IMR-90 (cell line): ENCODE measurements around the gene AOPEP. TPM values are rescaled to one million over a fixed set of nuclear protein-coding genes. Genes with fewer than 3 reads are reported as not detected.

Experiments
- ATAC-seq: fragments of 200-7000 bp; cut with Tn5 transposase; 2 replicates; pipeline ENCODE4 v1.9.1; 2020; ENCODE audit warnings: low read depth, mild to moderate bottlenecking, moderate library complexity
- BruUV-seq: library from RNA; stranded (reverse); fragments of 400-500 nt; replicated peaks from 2 replicates; lab custom pipeline; 2021; lab: Mats Ljungman, UMichigan
- CTCF ChIA-PET: fragments of 300-600 bp; formaldehyde crosslinking; extraction: SDS; loops from one replicate; lab custom pipeline; 2021; ENCODE audit warnings: antibody characterized with exemption; lab: Yijun Ruan, JAX
- POLR2A ChIA-PET: fragments of 300-600 bp; sonication (Branson Sonifier 250); formaldehyde crosslinking; loops from one replicate; lab custom pipeline; 2022; ENCODE audit warnings: antibody characterized with exemption; ENCODE audit not compliant: unreplicated experiment; lab: Charles Lee
- DNase-seq: peaks from one replicate; pipeline ENCODE4 v3.0.0; 2013
- H2AFZ ChIP-seq: replicated peaks from 2 replicates; pipeline ENCODE3; 2013; ENCODE audit warnings: low read length, mild to moderate bottlenecking; ENCODE audit not compliant: poor library complexity
- H2AK5ac ChIP-seq: 2 replicates; pipeline ENCODE4 v1.6.1; 2013; ENCODE audit warnings: low read depth, low read length, inconsistent platforms
- H2AK9ac ChIP-seq: replicated peaks from 2 replicates; pipeline ENCODE3; 2013; ENCODE audit warnings: mild to moderate bottlenecking, low read depth, low read length, moderate library complexity; ENCODE audit not compliant: poor library complexity
- H2BK120ac ChIP-seq: 2 replicates; pipeline ENCODE4 v1.6.1; 2013; ENCODE audit warnings: low read depth, low read length, inconsistent platforms
- H2BK15ac ChIP-seq: 3 replicates; pipeline ENCODE4 v1.6.1; 2013; ENCODE audit warnings: low read depth, low read length, inconsistent platforms
- H2BK20ac ChIP-seq: 2 replicates; pipeline ENCODE4 v1.6.1; 2013; ENCODE audit warnings: low read depth, mild to moderate bottlenecking, inconsistent platforms, low read length, moderate library complexity
- H2BK5ac ChIP-seq: 2 replicates; pipeline ENCODE4 v1.6.1; 2013; ENCODE audit warnings: mild to moderate bottlenecking, low read depth, low read length, inconsistent platforms; ENCODE audit not compliant: poor library complexity, severe bottlenecking
- H3K14ac ChIP-seq: replicated peaks from 2 replicates; pipeline ENCODE4 v1.6.1; 2013; ENCODE audit warnings: low read depth, low read length, inconsistent platforms
- H3K18ac ChIP-seq: 2 replicates; pipeline ENCODE4 v1.6.1; 2013; ENCODE audit warnings: low read depth, low read length, control low read depth
- H3K23ac ChIP-seq: 2 replicates; pipeline ENCODE4 v1.6.1; 2013; ENCODE audit warnings: low read depth, low read length, inconsistent platforms
- H3K27ac ChIP-seq: 2 replicates; pipeline ENCODE4 v1.5.1; 2013; ENCODE audit warnings: mild to moderate bottlenecking, control low read depth, low read length; ENCODE audit not compliant: insufficient read depth
- H3K27me3 ChIP-seq: 2 replicates; pipeline ENCODE4 v1.6.1; 2013; ENCODE audit warnings: low read length; ENCODE audit not compliant: control insufficient read depth, insufficient read depth
- H3K36me3 ChIP-seq: 2 replicates; pipeline ENCODE4 v1.6.1; 2013; ENCODE audit warnings: low read length, mixed read lengths; ENCODE audit not compliant: control insufficient read depth, insufficient read depth
- H3K4ac ChIP-seq: 2 replicates; pipeline ENCODE4 v1.6.1; 2013; ENCODE audit warnings: low read depth, low read length, inconsistent platforms
- H3K4me1 ChIP-seq: 2 replicates; pipeline ENCODE4 v1.6.1; 2013; ENCODE audit warnings: low read length, mixed read lengths; ENCODE audit not compliant: control insufficient read depth, insufficient read depth
- H3K4me2 ChIP-seq: 2 replicates; pipeline ENCODE4 v1.6.1; 2013; ENCODE audit warnings: low read depth, mild to moderate bottlenecking, control low read depth, low read length, moderate library complexity
- H3K4me3 ChIP-seq: 2 replicates; pipeline ENCODE4 v1.5.1; 2013; ENCODE audit warnings: low read depth, mild to moderate bottlenecking, control low read depth, low read length, moderate library complexity; ENCODE audit not compliant: insufficient read depth
- H3K56ac ChIP-seq: 2 replicates; pipeline ENCODE4 v1.6.1; 2013; ENCODE audit warnings: low read length, inconsistent platforms; ENCODE audit not compliant: insufficient read depth; ENCODE audit errors: extremely low read depth
- H3K79me1 ChIP-seq, 2 experiments: 2 replicates each; pipeline ENCODE4 v1.6.1; 2013; ENCODE audit warnings: low read length in 2 of 2, inconsistent platforms in 1 of 2, low read depth in 1 of 2
- H3K9ac ChIP-seq: 2 replicates; pipeline ENCODE4 v1.6.1; 2013; ENCODE audit warnings: low read depth, low read length, control low read depth
- H3K9me1 ChIP-seq: 2 replicates; pipeline ENCODE4 v1.6.1; 2013; ENCODE audit warnings: low read length, inconsistent platforms; ENCODE audit not compliant: insufficient read depth
- H3K9me3 ChIP-seq: 2 replicates; pipeline ENCODE4 v1.6.1; 2013; ENCODE audit warnings: low read length; ENCODE audit not compliant: control insufficient read depth, insufficient read depth
- H4K20me1 ChIP-seq: 2 replicates; pipeline ENCODE4 v1.6.1; 2013; ENCODE audit warnings: low read length, inconsistent platforms; ENCODE audit not compliant: insufficient read depth
- H4K5ac ChIP-seq: 2 replicates; pipeline ENCODE4 v1.6.1; 2013; ENCODE audit warnings: mild to moderate bottlenecking, low read depth, low read length, control low read depth
- H4K8ac ChIP-seq, 2 experiments: 2 replicates each; pipeline ENCODE4 v1.6.1; 2013; ENCODE audit warnings: low read depth in 2 of 2, low read length in 2 of 2, control low read depth in 1 of 2, inconsistent platforms in 1 of 2
- H4K91ac ChIP-seq: 2 replicates; pipeline ENCODE4 v1.6.1; 2013; ENCODE audit warnings: low read depth, low read length, inconsistent platforms; ENCODE audit not compliant: insufficient read depth
- BHLHE40 ChIP-seq: fragments of 150-350 bp; IDR thresholded peaks from 2 replicates; pipeline ENCODE4 v1.6.1; 2016; ENCODE audit warnings: mild to moderate bottlenecking, low read depth, low read length
- CEBPB ChIP-seq: IDR thresholded peaks from 2 replicates; pipeline ENCODE4 v1.6.1; 2012; ENCODE audit warnings: low read depth, low read length, improper control_type of control experiment
- CHD1 ChIP-seq: IDR thresholded peaks from 2 replicates; pipeline ENCODE4 v1.6.1; 2012; ENCODE audit warnings: low read depth, low read length, improper control_type of control experiment
- ELK1 ChIP-seq: fragments of 150-350 bp; IDR thresholded peaks from 2 replicates; pipeline ENCODE4 v1.6.1; 2016; ENCODE audit warnings: low read depth, mild to moderate bottlenecking, low read length, moderate library complexity, borderline replicate concordance
- FOS ChIP-seq: fragments of 150-350 bp; IDR thresholded peaks from 2 replicates; pipeline ENCODE4 v1.6.1; 2016; ENCODE audit warnings: low read depth, low read length
- NFE2L2 ChIP-seq: fragments of 150-350 bp; IDR thresholded peaks from 2 replicates; pipeline ENCODE4 v1.6.1; 2016; ENCODE audit warnings: low read depth, mild to moderate bottlenecking, low read length
- POLR2A ChIP-seq: IDR thresholded peaks from 2 replicates; pipeline ENCODE4 v1.6.1; 2012; ENCODE audit warnings: mild to moderate bottlenecking, low read depth, low read length
- RAD21 ChIP-seq: IDR thresholded peaks from 2 replicates; pipeline ENCODE4 v1.6.1; 2012; ENCODE audit warnings: low read length, improper control_type of control experiment
- RCOR1 ChIP-seq: IDR thresholded peaks from 2 replicates; pipeline ENCODE4 v1.6.1; 2012; ENCODE audit warnings: mild to moderate bottlenecking, low read length, improper control_type of control experiment; ENCODE audit not compliant: insufficient replicate concordance
- RFX5 ChIP-seq: IDR thresholded peaks from 2 replicates; pipeline ENCODE4 v1.8.0; 2012; ENCODE audit warnings: low read depth, mild to moderate bottlenecking, low read length, moderate library complexity
- SMC3 ChIP-seq: fragments of 150-350 bp; IDR thresholded peaks from 2 replicates; pipeline ENCODE4 v1.6.1; 2016; ENCODE audit warnings: low read depth, mild to moderate bottlenecking, antibody characterized with exemption, low read length, moderate library complexity
- USF2 ChIP-seq: fragments of 150-350 bp; IDR thresholded peaks from 2 replicates; pipeline ENCODE4 v1.6.1; 2017; ENCODE audit warnings: mild to moderate bottlenecking, antibody characterized with exemption, low read length, low read depth
- WGBS, 2 experiments: methylation state at CpG; one replicate each; pipeline versions ENCODE4 v1.1.5 to v1.1.7; 2013; ENCODE audit warnings: missing lambda C conversion rate in 2 of 2; ENCODE audit not compliant: insufficient read length in 1 of 2; ENCODE audit errors: extremely low coverage in 2 of 2; 5-methylcytosine and 5-hydroxymethylcytosine counted together
- dilution Hi-C: fragments of 300-500 bp; cut with HindIII; formaldehyde crosslinking; loops from one replicate; pipeline ENCODE4 v1.14.3; 2018; ENCODE audit warnings: low sequenced_read_pairs; ENCODE audit not compliant: unreplicated experiment
- in situ Hi-C: fragments of 300-500 bp; cut with MboI; formaldehyde crosslinking; loops from 3 replicates; pipeline ENCODE4 v1.14.3; 2019; ENCODE audit warnings: low sequenced_read_pairs, inconsistent platforms, mixed read lengths
- intact Hi-C: fragments of 100-400 bp; cut with micrococcal nuclease; formaldehyde crosslinking; loops from 2 replicates; pipeline ENCODE4 v1.10.0; 2022
- polyA plus RNA-seq, 3 experiments: library from polyadenylated mRNA; depleted of rRNA; stranded (reverse); fragments of >200 nt; gene quantifications; 2 replicates each; pipeline ENCODE4 v1.2.3, GENCODE V29; 2012; ENCODE audit warnings: low replicate concordance in 1 of 3
- total RNA-seq: library from RNA; depleted of rRNA; stranded (reverse); fragments of >200 nt; gene quantifications from 2 replicates; pipeline ENCODE4 v1.2.3, GENCODE V29; 2012

AOPEP gene
- total and polyA plus RNA-seq, 2 of the 4 experiments (the other 2 are of a cell fraction), result 34.9 to 38.7 TPM

DNA sequence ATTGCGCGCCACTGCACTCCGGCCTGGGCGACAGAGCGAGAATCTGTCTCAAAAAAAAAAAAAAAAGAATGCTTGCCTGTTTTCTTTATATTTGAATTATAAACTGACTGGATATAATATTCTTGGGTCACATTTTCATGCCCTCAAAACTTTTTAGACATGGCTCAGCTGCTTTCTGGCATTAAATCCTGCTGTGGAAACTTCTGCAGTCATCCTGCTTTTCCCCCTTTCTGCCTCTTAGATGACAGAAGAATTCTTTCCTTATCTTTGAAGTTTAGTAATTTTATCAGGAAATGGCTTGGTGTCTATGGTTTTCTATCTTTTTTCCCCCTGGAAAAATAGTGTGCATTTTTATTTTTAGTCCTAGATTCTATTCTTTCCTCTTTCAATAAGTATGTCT lies 234.5 kb downstream of the AOPEP start:
- TF ChIP-seq POLR2A (no peak), RCOR1 (no peak), CEBPB (no peak), NFE2L2 (no peak), FOS (no peak), CHD1 (no peak), BHLHE40 (no peak), SMC3 (no peak), USF2 (no peak), RAD21 (no peak), RFX5 (no peak), ELK1 (no peak)
- intact Hi-C loops, result no loop called here
- Histone ChIP-seq H3K4me2 (no peak overlapping the region), H4K8ac (no peak overlapping the region), H3K9ac (no peak overlapping the region), H4K5ac (no peak overlapping the region), H3K23ac (no peak overlapping the region), H3K4me3 (no peak overlapping the region), H2AK5ac (no peak overlapping the region), H4K20me1 (no peaks in the 10 kb centered on the region), H3K27me3 (no peaks in the 10 kb centered on the region), H2BK20ac (no peak overlapping the region), H3K4me1 (peaks cover 4% of the 10 kb centered on the region; the same call in 1 of the 2 replicates), H3K4ac (no peak overlapping the region), H2AFZ (no peak overlapping the region), H3K9me1 (no peaks in the 10 kb centered on the region), H3K79me1 (no peaks in the 10 kb centered on the region), H3K36me3 (no peaks in the 10 kb centered on the region), H2BK15ac (no peak overlapping the region), H2BK5ac (no peak overlapping the region), H3K9me3 (no peaks in the 10 kb centered on the region), H4K91ac (no peak overlapping the region), H2BK120ac (no peak overlapping the region), H3K56ac (no peak overlapping the region), H3K14ac (no peak overlapping the region), H3K27ac (no peak overlapping the region), H3K18ac (no peak overlapping the region), H2AK9ac (no peak overlapping the region)
- dilution Hi-C loops, result no loop called here
- ChIA-PET CTCF (no interaction called here), POLR2A (no interaction called here)
- no TSS peak for BruUV-seq
- WGBS, 2 experiments, result no CpG with 5 or more reads among the region's 5 CpGs
- in situ Hi-C loops, result no loop called here
- no peak for DNase-seq
- ATAC-seq, result no peak
